Mesenteric fat pad (tissue), 1 donor: ENCODE results near the gene UBE2I. TPM values are rescaled to one million over a fixed set of nuclear protein-coding genes. Genes with fewer than 3 reads are reported as not detected.

ENCODE experiments used
- DNase-seq: peaks from one replicate; pipeline ENCODE4 v3.0.0-alpha.2; 2020; ENCODE audit warnings: low spot score
- total RNA-seq: library from RNA; stranded (reverse); fragmentation: NEBNext Ultra II Directional; extraction: Animal tissue kit (Norgen Biotek cat#: 25700); gene quantifications from one replicate; pipeline ENCODE4 v1.2.1, GENCODE V29; 2021
- donor health status: DM: yes; HTN: yes; CAD: no.

UBE2I gene
- total RNA-seq, 1 donor from 2014 or later: 91.9 TPM

DNA sequence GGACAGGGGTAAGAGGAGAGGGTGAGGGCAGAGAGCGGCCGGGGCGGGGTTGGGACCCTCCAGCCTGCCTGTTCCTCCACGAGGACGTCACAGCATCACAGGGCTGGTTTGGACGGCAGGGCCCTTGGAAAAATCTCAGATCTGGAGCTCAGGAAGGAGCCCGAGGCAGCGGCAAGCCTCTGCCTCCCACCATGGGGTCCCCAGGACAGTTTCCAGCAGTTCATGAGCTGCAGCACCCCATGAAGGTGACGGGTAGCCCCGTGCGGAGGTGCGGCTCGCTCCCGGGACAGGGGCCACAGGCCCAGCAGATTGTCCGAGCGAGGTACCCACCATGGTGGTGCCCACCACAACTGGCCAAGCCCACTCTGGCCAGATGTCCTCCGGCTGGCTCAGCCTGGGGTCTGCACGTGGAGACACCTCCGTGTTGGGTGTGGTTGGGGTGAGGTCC lies 32.3 kb upstream of the UBE2I start:
- DNase-seq: no peak

DNA sequence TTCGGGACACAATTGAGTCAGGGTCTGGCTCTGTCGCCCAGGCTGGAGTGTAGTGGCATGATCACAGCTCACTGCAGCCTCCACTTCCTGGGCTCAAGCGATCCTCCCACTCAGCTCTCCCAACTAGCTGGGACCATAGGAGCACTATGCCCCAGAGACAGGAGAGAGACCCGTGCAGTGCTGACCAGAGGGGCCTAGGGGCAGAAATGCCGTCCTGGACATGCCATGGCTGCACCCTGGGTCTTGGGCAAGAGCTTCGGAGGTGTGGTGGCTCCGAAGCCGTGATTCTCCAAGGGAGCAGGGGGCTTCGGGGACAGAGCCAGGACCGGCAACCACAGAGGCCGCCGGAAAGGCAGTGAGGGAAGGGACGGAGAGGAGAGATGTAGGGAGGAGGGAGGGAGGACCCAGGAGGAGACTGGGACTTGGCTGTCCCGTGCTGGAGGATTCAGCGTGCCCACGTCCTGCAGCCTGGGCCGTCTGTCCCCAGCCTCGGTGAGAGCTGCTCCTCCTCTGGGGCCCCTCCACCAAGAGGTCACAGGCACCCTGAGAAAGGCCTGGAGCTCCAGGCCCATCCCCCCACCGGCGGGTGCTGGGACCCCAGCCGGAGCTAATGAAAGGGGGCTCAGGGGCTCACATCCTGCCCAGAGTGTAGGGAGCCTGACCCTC lies 31.7 kb upstream of the UBE2I start:
- no peak for DNase-seq

DNA sequence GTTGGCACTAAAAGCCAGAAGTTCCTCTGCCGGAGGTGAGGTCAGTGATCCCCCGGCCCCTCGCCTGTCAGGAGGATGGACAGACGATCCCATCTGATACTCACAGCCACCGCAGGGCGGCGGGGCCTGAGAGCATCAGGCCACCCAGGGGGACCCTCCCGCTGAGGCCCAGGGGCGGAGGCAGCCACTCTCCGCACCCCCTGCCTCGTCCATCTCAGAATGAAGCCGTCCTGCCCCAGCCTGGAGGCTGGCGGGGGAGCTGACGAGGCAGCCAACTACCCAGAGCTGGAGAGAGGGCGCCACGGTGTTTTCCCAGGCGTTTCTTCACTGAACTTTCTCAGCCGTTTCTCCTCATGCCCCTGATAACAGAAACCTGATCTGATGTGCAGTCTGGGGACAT lies 31.0 kb upstream of the UBE2I start:
- DNase-seq: no peak

DNA sequence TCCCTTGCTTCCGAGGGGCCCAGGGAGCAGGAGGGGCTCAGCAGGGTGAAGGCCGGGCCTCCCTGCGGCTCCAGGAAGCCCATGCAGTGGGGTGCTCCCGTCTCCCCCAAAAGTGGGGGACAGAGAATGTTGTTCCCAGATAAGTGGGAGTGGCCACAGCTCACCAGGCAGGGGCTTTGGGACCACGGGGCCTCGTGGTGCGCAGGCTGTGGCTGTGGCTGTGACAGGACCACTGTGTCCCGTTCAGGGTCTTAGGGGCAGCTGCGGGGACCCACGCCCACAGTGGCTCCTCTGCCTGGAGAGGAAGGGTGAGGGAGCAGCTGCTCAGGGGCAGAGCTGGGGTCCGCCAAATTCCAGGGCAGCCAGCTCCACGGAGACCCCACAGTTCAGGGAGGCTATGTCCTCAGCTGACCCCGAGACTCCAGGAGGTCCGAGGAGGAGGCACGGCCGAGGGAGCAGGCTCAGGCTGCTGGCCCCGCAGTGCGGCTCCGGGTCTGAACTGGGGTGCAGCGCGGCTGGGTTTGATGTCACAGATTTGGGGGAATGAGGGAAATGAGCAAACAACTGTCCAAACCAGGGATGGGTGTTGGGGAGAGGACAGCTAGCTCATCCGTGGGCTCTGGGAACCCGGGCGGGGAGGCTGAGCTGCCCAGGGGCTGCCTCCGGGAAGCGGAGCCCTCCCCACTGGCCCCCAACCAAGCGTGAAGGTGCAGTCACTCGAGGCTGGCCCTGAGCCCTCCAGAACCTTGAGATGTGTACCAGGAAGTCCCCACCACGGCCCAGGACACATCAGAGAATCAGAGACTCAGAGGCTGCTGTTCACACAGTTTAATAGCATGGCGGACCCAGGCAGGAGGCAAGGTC lies 30.1 kb upstream of the UBE2I start:
- DNase-seq: no peak

DNA sequence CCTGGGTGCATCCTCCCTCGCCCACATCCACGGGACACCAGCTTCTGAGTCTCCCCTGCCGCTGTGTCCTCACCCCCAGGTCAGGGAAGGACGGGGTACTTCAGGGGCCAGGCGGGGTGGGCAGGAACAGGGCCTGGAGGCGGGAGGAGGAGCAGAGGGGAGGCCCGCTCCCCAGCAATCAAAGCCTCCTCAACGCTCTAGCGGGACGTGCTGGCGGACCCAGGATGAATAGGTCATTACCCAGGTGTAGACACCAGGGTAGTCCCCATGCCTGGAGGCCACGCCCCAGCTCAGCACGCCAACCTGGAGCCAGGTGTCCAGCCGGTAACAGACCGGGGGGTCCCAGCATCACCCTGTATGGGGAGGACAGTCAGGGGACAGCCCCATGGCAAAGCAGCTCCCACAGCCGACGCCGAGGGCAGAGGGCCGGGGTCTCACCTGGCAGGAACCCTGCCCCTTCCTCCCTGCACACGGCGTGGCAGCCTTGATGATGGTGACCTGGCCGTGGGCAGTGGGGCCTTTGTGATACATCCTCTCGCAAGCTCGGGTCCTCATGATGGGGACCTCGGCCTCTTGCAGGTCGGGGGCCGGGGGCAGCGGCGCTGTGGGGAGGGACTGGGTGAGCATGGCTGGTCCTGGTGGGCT lies 29.4 kb upstream of the UBE2I start:
- no peak for DNase-seq

DNA sequence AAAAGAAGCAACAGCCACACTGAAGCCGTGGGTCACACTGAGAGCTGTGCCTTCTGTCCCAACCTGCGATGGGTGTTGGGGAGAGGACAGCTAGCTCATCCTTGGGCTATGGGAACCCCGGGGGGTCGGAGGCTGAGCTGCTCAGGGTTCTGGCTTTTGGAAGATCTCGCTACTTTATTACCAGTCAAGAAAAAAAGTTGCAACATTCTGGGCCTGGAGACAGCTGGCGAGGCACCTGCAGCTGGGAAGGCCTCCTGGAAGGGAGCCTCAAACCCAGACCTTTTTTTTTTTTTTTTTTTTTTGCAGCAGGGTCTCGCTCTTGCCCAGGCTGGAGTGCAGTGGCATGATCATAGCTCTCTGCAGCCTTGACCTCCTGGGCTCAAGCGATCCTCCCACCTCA lies 28.7 kb upstream of the UBE2I start:
- DNase-seq: no peak

DNA sequence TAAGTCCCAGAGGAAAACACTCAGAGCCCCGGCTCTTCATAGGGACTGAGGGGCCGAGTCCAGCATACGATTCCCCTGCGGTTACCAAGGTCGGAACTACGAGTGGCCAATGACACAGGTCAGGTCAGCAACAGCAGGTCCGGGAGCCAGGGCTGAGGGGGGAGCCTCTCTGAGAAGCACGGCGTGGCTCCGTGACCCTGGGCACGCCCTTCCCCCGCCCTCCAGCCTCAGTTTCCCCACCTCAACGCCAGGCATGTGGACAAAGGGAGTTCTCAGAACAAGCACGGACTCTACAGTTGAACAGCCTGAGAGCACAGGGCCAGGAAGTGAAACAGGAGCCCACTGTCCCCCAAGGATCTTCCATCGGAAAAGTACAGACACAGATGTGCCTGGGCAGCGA lies 27.9 kb upstream of the UBE2I start:
- DNase-seq: no peak

DNA sequence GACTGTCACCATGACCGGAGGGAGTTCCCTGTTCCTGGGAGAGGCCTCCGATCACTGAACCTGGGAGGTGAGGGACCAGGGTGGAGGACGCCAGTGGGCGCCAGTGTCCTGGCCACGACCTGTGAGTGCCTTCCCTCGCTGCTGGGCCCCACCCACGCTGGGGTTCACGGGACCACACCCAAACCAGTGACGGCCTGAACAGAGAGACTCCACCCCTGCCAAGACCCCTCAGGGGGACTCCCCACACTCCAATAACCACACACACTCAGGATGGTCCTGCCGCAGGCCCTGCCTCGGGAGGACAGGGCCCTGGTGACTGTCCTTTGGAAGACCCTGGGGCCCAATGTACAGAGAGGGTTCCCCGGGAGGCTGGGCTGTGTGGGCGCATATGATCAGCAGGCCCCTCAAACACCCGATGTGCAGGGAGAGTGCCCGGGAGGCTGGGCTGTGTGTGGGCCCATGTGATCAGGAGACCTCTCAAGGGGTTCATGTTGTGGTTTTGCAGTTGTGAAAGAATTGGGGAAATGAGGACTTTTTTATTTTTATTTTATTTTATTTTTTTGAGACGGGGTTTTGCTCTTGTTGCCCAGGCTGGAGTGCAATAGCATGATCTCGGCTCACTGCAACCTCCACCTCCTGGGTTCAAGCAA lies 27.0 kb upstream of the UBE2I start:
- DNase-seq: no peak

DNA sequence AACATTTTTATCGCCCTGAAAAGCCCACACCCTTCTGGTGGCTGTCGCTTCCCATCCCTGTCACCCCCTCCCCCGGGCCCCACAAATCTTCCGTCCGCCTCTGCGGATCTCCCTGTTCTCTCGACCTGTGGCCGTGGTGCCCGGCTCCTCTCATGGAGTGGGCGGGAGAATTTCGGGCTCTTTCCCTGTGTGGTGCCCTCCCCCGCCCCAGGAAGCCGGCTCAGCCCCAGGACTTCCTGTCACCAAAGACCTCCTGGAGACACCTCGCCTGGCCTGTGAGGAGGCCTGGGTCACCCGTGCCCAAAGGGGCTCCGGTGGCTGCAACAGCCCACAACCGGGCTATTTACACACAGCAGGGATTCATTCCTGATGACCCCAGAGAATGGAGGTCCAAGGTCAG lies 26.1 kb upstream of the UBE2I start:
- no peak for DNase-seq

DNA sequence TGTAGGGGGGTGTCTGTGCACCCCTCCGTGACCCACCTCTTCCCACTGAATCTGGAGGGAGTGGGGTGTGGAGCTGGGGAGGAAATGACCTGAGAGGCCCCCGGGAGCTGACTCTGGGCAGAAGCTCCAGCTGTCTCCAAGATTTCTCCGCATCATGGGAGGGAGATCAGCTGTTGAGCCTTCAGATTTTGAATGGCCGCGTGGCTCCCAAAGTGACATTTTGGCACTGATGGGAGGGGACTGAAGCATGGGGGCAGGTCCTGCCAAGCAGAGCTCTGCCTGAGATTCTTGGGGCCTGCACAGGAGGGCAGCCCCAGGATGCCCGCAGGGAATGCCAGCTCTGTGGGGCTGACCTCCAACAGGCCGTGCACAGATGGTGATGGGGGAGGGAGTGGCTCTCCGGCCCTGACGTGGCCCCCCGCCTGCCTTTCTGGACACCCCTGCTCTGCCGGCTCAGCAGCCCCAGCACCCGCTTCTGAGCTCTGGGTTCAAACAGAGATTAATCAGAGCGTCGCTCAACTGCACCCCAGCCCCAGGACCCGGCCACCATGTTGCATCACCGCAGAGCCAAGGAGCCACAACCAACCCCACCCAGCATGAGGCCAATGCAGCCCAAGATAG lies 25.3 kb upstream of the UBE2I start:
- DNase-seq: no peak

DNA sequence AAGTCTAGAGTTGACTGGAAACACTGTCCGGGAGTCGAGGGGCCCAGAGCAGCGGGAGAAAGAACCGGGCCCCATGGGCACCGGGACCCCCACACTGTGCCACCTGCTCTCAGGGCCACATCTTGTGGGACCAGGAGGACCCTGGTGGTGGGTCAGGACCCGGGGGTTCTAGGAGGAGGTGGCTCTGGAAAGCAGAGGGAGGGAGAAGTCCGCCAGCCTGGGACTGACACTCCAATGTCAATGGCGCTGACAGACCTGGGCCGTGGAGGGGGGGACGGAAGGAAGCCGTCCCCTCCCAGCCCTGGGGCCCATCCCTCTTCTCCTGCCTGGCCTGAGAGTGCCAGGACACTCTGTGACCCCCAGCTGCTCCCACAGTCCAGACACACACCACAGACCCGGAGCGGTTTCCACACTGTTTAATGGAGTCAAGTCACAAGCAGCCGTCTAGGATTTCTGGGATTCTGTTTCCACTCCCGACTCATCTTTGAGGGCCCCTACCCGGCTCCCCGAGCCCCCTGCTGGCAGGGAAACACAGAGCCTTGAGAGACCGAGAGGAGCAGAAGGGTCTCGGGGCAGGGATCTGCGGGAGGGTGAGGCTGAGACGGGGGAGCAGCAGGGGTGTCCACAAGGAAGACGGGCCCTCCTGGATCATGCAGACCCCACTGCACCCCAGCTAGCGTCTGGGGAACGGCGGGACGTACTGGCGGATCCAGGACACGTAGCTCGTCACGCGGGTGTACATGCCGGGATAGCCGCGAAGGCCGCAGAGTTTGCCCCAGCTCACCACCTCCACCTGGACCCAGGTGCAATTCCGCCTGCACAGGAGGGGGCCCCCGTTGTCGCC lies 23.5 kb upstream of the UBE2I start:
- no peak for DNase-seq

DNA sequence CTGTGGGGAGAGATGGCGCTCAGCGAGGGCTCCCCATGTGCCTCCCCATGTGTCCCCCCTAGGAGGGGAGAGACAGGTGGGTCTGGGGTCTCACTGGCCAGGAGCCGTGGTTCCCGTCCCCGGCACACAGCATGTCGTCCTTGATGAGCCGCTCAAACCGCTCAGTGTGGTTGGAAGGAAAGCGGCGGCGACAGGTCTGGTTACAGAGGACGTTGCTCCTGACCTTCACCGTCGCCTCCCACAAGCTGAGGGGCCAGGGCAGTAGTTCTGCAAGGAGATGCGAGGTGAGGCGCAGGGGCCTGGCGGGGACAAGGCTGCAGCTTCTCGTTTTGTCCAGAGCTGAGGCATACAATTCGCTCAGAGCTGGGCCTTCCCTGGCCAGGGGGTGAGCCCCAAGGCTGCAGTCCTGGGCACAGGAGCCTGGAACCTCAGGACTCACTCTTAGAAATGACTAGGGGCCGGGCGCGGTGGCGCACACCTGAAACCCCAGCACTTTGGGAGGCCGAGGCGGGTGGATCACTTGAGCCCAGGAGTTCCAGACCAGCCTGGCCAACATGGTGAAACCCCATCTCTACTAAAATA lies 22.8 kb upstream of the UBE2I start:
- DNase-seq: no peak

DNA sequence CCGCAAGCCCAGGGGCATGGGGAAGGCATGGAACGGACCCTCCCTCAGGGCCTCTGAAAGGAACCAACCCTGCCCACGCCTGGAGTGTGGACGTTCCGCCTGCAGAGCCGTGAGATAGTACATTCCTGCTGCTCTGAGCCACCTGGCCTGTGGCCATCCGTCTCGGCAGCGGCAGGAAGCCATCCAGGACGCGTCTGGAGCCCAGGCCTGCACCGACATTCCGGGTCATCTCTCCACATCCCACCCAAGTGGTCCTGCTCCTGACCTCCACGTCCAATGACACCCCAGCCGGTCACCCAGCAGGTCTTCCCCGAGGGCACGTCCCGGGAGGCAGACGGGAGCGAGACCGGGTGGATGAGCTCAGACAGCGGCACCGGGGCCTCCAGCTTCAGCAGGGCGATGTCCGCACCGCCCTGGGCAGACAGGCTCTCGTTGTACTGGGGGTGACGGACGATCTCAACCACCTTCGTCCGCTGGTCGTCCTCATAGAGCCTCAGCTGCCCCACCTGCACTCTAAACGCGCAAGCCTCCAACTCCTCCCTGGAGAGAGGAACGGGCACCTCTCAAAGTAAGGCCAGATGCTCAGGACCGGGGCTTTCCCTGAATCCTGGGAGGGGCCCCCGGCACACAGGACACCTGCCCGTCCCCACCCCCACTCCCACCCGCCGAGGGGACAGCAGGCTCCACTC lies 21.3 kb upstream of the UBE2I start:
- DNase-seq: no peak

DNA sequence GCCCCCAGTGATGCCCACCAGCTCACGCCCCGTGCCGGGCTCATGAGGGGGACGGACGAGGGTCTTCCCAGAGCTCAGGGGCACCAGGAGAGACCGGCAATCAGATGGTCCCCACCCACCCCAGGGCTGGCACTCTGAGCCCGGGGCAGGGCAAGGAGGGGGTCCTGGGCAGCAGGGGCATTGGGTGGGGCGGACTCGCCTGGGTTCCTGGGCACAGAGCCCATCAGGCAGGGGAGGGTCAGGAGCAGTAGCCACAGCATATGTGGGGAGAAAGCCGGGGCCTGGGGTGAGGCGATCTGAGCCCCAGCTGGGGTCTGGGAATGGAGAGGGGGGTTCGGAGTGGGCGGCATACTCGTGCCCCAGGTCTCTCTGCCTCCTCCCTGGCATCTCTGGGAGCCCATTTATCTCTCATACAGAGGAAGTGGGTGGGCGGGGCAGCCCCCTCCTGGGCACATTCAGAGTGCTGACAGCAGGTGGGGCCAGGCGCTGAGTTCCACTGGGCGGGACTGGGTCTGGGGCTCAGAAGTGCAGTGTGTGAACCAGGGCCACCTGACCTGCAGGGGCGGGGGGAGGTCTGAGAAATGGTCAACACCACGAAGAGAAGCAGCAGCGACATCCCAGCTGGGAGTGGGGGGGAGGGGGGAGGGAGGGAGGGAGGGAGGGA lies 20.5 kb upstream of the UBE2I start:
- DNase-seq: no peak

DNA sequence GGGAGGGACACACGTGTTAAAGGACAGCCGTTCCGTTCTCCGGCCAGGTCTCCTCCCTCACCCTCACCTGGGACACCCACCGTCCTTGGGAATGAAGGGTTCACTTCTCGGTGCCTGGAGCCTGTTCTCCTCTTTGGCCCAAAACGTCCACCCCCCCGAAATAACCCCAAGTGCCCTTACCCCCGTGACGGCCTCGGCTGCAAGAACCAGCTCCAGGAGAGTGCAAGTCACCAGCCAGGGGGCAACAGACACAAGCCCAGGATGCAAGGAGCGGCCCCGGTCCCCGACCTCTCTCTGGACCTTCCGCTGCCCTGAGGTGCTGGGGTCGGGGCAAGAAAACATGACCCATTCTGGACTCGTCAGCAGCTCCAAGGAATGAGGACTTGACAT lies 20.0 kb upstream of the UBE2I start:
- DNase-seq: no peak

DNA sequence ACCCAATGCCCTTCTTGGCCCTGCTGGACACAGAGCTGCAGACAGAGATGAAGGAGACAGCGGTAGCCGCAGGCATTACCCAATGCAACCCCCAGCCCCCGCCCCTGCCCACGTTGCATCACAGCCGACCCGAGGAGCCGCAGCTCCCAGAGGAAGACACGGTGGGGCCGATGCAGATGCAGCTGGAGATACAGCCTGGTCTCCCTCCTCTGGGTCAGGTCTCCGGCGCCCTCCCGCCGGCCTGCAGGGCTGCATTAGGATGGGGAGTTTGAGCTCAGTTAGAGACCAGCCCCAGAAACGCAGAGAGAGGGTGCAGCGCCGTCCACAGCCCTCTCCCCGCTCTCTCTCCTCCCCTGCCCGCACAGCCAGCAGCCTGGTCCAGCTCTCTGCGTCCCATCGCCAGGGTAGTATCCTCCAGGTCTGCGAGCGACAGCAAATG lies 19.4 kb upstream of the UBE2I start:
- no peak for DNase-seq

DNA sequence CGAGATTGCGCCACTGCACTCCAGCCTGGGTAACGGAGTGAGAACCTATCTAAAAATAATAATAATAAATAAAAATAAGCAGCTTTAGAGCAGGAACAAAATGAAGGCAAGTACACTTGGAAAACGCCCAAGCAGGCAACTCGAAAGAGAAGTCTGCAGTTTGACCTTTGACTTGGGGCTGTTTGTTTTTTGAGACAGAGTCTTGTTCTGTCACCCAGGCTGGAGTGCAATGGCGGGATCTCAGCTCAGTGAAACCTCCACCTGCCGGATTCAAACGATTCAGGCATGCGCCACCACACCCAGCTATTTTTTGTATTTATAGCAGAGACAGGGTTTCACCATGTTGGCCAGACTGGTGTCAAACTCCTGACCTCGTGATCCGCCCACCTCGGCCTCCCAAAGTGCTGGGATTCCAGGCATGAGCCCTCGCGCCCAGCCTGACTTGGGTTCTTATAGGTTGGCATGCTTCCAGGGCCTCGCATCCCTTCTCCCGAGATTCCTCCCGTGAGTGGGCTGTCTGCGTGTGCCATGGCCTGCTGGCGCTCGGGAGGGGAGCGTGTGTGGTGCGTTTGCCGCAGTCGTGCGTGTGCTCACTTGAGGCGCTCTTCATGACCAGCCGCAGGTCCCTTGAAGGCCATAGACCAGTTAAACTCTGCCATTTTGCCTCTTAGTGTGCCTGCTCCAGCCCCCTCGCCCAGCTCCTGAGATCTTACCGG lies 18.4 kb upstream of the UBE2I start:
- no peak for DNase-seq

DNA sequence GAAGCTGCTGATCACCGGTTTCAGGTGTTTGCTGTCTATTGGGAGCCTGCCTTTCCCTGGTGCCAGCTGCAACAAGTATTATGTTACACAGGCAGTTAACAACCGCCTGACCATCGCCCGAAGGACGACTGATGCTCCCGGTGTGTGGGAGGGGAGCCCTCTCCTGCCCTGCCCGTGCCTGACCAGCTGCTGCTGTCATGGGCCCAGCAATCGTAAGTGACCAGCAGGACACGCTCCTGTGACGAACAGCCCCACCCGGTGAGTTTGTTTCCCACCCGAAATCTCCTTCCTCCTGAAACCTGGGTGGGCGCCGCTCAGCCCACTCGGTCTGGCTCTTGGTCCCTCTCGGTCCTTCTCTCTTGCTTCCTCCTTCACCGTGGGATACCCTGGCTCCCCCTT lies 17.9 kb upstream of the UBE2I start:
- DNase-seq: no peak
